Activated CD4-positive, CD25-positive, alpha-beta regulatory T cell treated with anti-CD3 and anti-CD28 coated beads, Interleukin-2, amount 50 U/mL, for 16 hours (primary cell): ENCODE data around the gene NPC1L1.
"Not testable (repeated sequence)": the region's sequence is repeated elsewhere in the genome, so short reads cannot be mapped to it uniquely, and the experiment has no call there.

Source experiments
- DNase-seq: peaks from one replicate; pipeline ENCODE4 v3.0.0-alpha.2; 2020; ENCODE audit warnings: low read depth, low spot score

The NPC1L1 gene

GRCh38 chr7:44565795-44566559, 24.8 kb upstream of the NPC1L1 start:
- DNase-seq, result no peak

GRCh38 chr7:44565097-44565794, 24.1 kb upstream of the NPC1L1 start:
- peak; percentile 24 for DNase-seq

GRCh38 chr7:44564606-44565005, 23.5 kb upstream of the NPC1L1 start:
- DNase-seq, result no peak

- no peak for DNase-seq
Measured at GRCh38 chr7:44563171-44563679, 22.1 kb upstream of the NPC1L1 start.

- not testable (repeated sequence) for DNase-seq
Measured at GRCh38 chr7:44562622-44562962, 21.5 kb upstream of the NPC1L1 start.

- no peak for DNase-seq
Measured at GRCh38 chr7:44561962-44562621, 21.0 kb upstream of the NPC1L1 start.

GRCh38 chr7:44561481-44561880, 20.4 kb upstream of the NPC1L1 start:
- no peak for DNase-seq

GRCh38 chr7:44559485-44559884, 18.4 kb upstream of the NPC1L1 start:
- no peak for DNase-seq

GRCh38 chr7:44557485-44557884, 16.4 kb upstream of the NPC1L1 start:
- no peak for DNase-seq

GRCh38 chr7:44555350-44555749, 14.2 kb upstream of the NPC1L1 start:
- no peak for DNase-seq

GRCh38 chr7:44552473-44553005, 11.4 kb upstream of the NPC1L1 start:
- not testable (repeated sequence) for DNase-seq

GRCh38 chr7:44549457-44549856, 8.3 kb upstream of the NPC1L1 start:
- DNase-seq, result no peak

GRCh38 chr7:44548893-44549292, 7.8 kb upstream of the NPC1L1 start:
- no peak for DNase-seq

GRCh38 chr7:44547536-44548231, 6.6 kb upstream of the NPC1L1 start:
- no peak for DNase-seq

GRCh38 chr7:44541876-44542610, 913 bp upstream of the NPC1L1 start:
- DNase-seq, result no peak

GRCh38 chr7:44540592-44541027, 520 bp downstream of the NPC1L1 start:
- no peak for DNase-seq

GRCh38 chr7:44539669-44540506, 1.2 kb downstream of the NPC1L1 start:
- DNase-seq, result no peak

- no peak for DNase-seq
Measured at GRCh38 chr7:44538798-44539668, 2.1 kb downstream of the NPC1L1 start.
